Activated CD4-positive, alpha-beta T cell treated with anti-CD3 and anti-CD28 coated beads for 36 hours (primary cell): Measurements from ENCODE around the gene SIPA1. TPM values are rescaled to one million over a fixed set of nuclear protein-coding genes. Genes with fewer than 3 reads are reported as not detected.

Experiments
- ATAC-seq: fragments of 200-7000 bp; cut with Tn5 transposase; one replicate; pipeline ENCODE4 v1.10.0; 2021; ENCODE audit warnings: mild to moderate bottlenecking, moderate library complexity
- CTCF ChIA-PET: fragments of 350-600 bp; sonication (Branson Sonifier 250); formaldehyde crosslinking; loops from one replicate; lab custom pipeline; 2021; ENCODE audit warnings: antibody characterized with exemption; lab: Charles Lee
- POLR2A ChIA-PET: fragments of 350-600 bp; sonication (Branson Sonifier 250); formaldehyde crosslinking; loops from one replicate; lab custom pipeline; 2021; ENCODE audit warnings: antibody characterized with exemption, inconsistent platforms; lab: Charles Lee
- DNase-seq: peaks from one replicate; pipeline ENCODE4 v3.0.0-alpha.2; 2020
- H3K27ac Mint-ChIP-seq: one replicate; pipeline ENCODE4 v1.8.0; 2021; ENCODE audit warnings: mixed read lengths
- H3K27me3 Mint-ChIP-seq: one replicate; pipeline ENCODE4 v1.8.0; 2021; ENCODE audit warnings: mixed read lengths
- H3K36me3 Mint-ChIP-seq: one replicate; pipeline ENCODE4 v1.8.0; 2021; ENCODE audit warnings: low read depth, mixed read lengths
- H3K4me1 Mint-ChIP-seq: one replicate; pipeline ENCODE4 v1.8.0; 2021; ENCODE audit warnings: mixed read lengths
- H3K4me3 Mint-ChIP-seq: one replicate; pipeline ENCODE4 v1.8.0; 2021; ENCODE audit warnings: mild to moderate bottlenecking, moderate library complexity, mixed read lengths
- H3K9me3 Mint-ChIP-seq: one replicate; pipeline ENCODE4 v1.8.0; 2021; ENCODE audit warnings: low read depth, mixed read lengths
- intact Hi-C, 2 experiments: fragments of 100-400 bp; cut with DNase I in 1 of 2; cut with micrococcal nuclease in 1 of 2; formaldehyde crosslinking; loops; one replicate each; pipeline versions ENCODE4 v1.14.2 to v1.15.1; 2022 to 2024; cut with DNase I, micrococcal nuclease
- microRNA-seq: library from miRNA; unstranded; fragments of <30 nt; microRNA quantifications from one replicate; pipeline ENCODE4 v1.2.0, GENCODE V29; 2021; ENCODE audit warnings: borderline replicate concordance
- total RNA-seq, 2 experiments: library from RNA; stranded (reverse); gene quantifications; one replicate each; pipeline ENCODE4 v1.2.3, GENCODE V29; 2021

SIPA1 gene
- total RNA-seq, 2 experiments from 2014 or later = 181 to 202 TPM

- H3K4me3 Mint-ChIP-seq = no peak overlapping the region
These were observed 54.5 kb downstream of the SIPA1 start for GRCh38 chr11:65692367-65692766.

GRCh38 chr11:65695459-65696241 lies 57.7 kb downstream of the SIPA1 start:
- ChIA-PET CTCF (interaction anchor here (0.7 to 1.5 kb wide), 3 partner anchors 10 to 91 kb away, joined by 4 to 6 read pairs (median 5); no protein-coding TSS in a partner anchor), POLR2A (no interaction called here)
- no peaks in the 10 kb centered on the region for H3K27me3 Mint-ChIP-seq
- intact Hi-C loops = no loop called here
- H3K9me3 Mint-ChIP-seq = no peaks in the 10 kb centered on the region
- H3K27ac Mint-ChIP-seq = no peak overlapping the region
- no peaks in the 10 kb centered on the region for H3K36me3 Mint-ChIP-seq
- ATAC-seq (no peak), DNase-seq (no peak)
- H3K4me3 Mint-ChIP-seq = no peak overlapping the region
- no peaks in the 10 kb centered on the region for H3K4me1 Mint-ChIP-seq

More at GRCh38 chr11:65692367-65692766, 54.5 kb downstream of the SIPA1 start:
- no peaks in the 10 kb centered on the region for H3K9me3 Mint-ChIP-seq
- ChIA-PET POLR2A (interaction anchor here (0.7 kb wide), 1 partner anchor 310 kb away, joined by 6 read pairs; the partner anchor contains the start of gene BANF1), CTCF (interaction anchor here (0.7 to 1.1 kb wide), 2 partner anchors 8 to 13 kb away, joined by 3 read pairs; no protein-coding TSS in a partner anchor)
- ATAC-seq (no peak), DNase-seq (no peak)
- H3K4me1 Mint-ChIP-seq = no peaks in the 10 kb centered on the region
- intact Hi-C loops = no loop called here
- no peaks in the 10 kb centered on the region for H3K36me3 Mint-ChIP-seq
- H3K27me3 Mint-ChIP-seq = no peaks in the 10 kb centered on the region
- peak overlapping the region; percentile 6 for H3K27ac Mint-ChIP-seq

- H3K4me1 Mint-ChIP-seq = no peaks in the 10 kb centered on the region
- no peaks in the 10 kb centered on the region for H3K9me3 Mint-ChIP-seq
- H3K36me3 Mint-ChIP-seq = no peaks in the 10 kb centered on the region
- POLR2A ChIA-PET = no interaction called here
- H3K27ac Mint-ChIP-seq = no peak overlapping the region
- H3K4me3 Mint-ChIP-seq = no peak overlapping the region
- ATAC-seq (no peak), DNase-seq (no peak)
- intact Hi-C loops = no loop called here
- CTCF ChIA-PET = interaction anchor here (0.7 kb wide), 1 partner anchor 93 kb away, joined by 4 read pairs; no protein-coding TSS in a partner anchor
- H3K27me3 Mint-ChIP-seq = no peaks in the 10 kb centered on the region
These were observed 59.1 kb downstream of the SIPA1 start for GRCh38 chr11:65696802-65697552.

- H3K9me3 Mint-ChIP-seq = no peaks in the 10 kb centered on the region
- H3K4me1 Mint-ChIP-seq = no peaks in the 10 kb centered on the region
- ATAC-seq = no peak
- intact Hi-C loops = no loop called here
- ChIA-PET CTCF (interaction anchor here (0.7 kb wide), 2 partner anchors 124 to 290 kb away, joined by 3 to 4 read pairs; no protein-coding TSS in a partner anchor), POLR2A (no interaction called here)
- no peak overlapping the region for H3K27ac Mint-ChIP-seq
- no peaks in the 10 kb centered on the region for H3K36me3 Mint-ChIP-seq
- no peak overlapping the region for H3K4me3 Mint-ChIP-seq
- DNase-seq = no peak
- no peaks in the 10 kb centered on the region for H3K27me3 Mint-ChIP-seq
These were observed 60.3 kb downstream of the SIPA1 start for GRCh38 chr11:65698205-65698604.

GRCh38 chr11:65699306-65699705 lies 61.4 kb downstream of the SIPA1 start:
- intact Hi-C loops = no loop called here

GRCh38 chr11:65700399-65700798 lies 62.5 kb downstream of the SIPA1 start:
- no peaks in the 10 kb centered on the region for H3K27me3 Mint-ChIP-seq
- no peaks in the 10 kb centered on the region for H3K36me3 Mint-ChIP-seq
- H3K27ac Mint-ChIP-seq = no peak overlapping the region
- DNase-seq = no peak
- H3K9me3 Mint-ChIP-seq = no peaks in the 10 kb centered on the region
- no peaks in the 10 kb centered on the region for H3K4me1 Mint-ChIP-seq
- intact Hi-C loops = no loop called here
- ChIA-PET POLR2A (interaction anchor here (0.6 kb wide), 1 partner anchor 313 kb away, joined by 3 read pairs; no protein-coding TSS in a partner anchor), CTCF (no interaction called here)
- H3K4me3 Mint-ChIP-seq = no peak overlapping the region
- no peak for ATAC-seq

More at GRCh38 chr11:65699306-65699705, 61.4 kb downstream of the SIPA1 start:
- ChIA-PET POLR2A (no interaction called here), CTCF (interaction anchor here (0.5 to 0.7 kb wide), 2 partner anchors 47 to 373 kb away, joined by 3 to 4 read pairs; no protein-coding TSS in a partner anchor)
- Mint-ChIP-seq H3K4me3 (no peak overlapping the region), H3K4me1 (no peaks in the 10 kb centered on the region), H3K9me3 (no peaks in the 10 kb centered on the region), H3K27ac (no peak overlapping the region), H3K27me3 (no peaks in the 10 kb centered on the region), H3K36me3 (no peaks in the 10 kb centered on the region)
- DNase-seq = no peak
- ATAC-seq = no peak

Small RNAs within 50 kb of the gene (microRNA-seq; reads per million reads assigned to microRNA genes)
- gene MIR4489 = 2.5 reads per million
- not detected for gene MIR4690

Other genes with a start within 250 kb of the SIPA1 start
- gene NEAT1, start 215.3 kb upstream of the SIPA1 start, total RNA-seq = 100 to 1,000 TPM; 435 to 569 TPM
- 1,000 to 10,000 TPM; 7,016 to 9,748 TPM for gene MALAT1, start 139.1 kb upstream of the SIPA1 start, total RNA-seq
- gene SCYL1, start 113.0 kb upstream of the SIPA1 start, total RNA-seq = 10 to 100 TPM; 66.5 to 78.8 TPM
- 10 to 100 TPM; 57.8 to 72.7 TPM for gene LTBP3, start 79.7 kb upstream of the SIPA1 start, total RNA-seq
- 10 to 100 TPM; 50.7 to 56.4 TPM for gene ZNRD2, start 67.6 kb upstream of the SIPA1 start, total RNA-seq
- 10 to 100 TPM; 12.8 to 22.7 TPM for gene FAM89B, start 65.6 kb upstream of the SIPA1 start, total RNA-seq
- gene EHBP1L1, start 62.0 kb upstream of the SIPA1 start, total RNA-seq = 10 to 100 TPM; 88.3 to 98.8 TPM
- gene KCNK7, start 42.3 kb upstream of the SIPA1 start, total RNA-seq = under 1 TPM; 0.27 to 0.37 TPM
- gene MAP3K11, start 23.9 kb upstream of the SIPA1 start, total RNA-seq = 10 to 100 TPM; 47.4 to 54.3 TPM
- gene PCNX3, start 22.3 kb upstream of the SIPA1 start, total RNA-seq = 10 to 100 TPM; 27.9 to 30.7 TPM
- gene RELA, start 24.8 kb downstream of the SIPA1 start, total RNA-seq = 100 to 1,000 TPM in 1 of 2 experiments, 10 to 100 TPM in 1; 76.9 to 109 TPM
- gene KAT5, start 74.2 kb downstream of the SIPA1 start, total RNA-seq = 10 to 100 TPM; 56.5 to 65.1 TPM
- gene RNASEH2C, start 82.7 kb downstream of the SIPA1 start, total RNA-seq = 10 to 100 TPM; 72.5 to 96.8 TPM
- gene AP5B1, start 142.9 kb downstream of the SIPA1 start, total RNA-seq = 10 to 100 TPM; 11.7 to 14.4 TPM
- gene OVOL1, start 149.0 kb downstream of the SIPA1 start, total RNA-seq = under 1 TPM; 0.09 to 0.19 TPM
- gene SNX32, start 195.9 kb downstream of the SIPA1 start, total RNA-seq = 1 to 10 TPM; 2.9 to 3.0 TPM
- 1,000 to 10,000 TPM in 1 of 2 experiments, 100 to 1,000 TPM in 1; 888 to 1,074 TPM for gene CFL1, start 220.1 kb downstream of the SIPA1 start, total RNA-seq
- 10 to 100 TPM; 59.2 to 67.8 TPM for gene MUS81, start 222.3 kb downstream of the SIPA1 start, total RNA-seq
- gene EFEMP2, start 234.7 kb downstream of the SIPA1 start, total RNA-seq = 10 to 100 TPM; 20.2 to 23.4 TPM
- gene CTSW, start 241.7 kb downstream of the SIPA1 start, total RNA-seq = 1 to 10 TPM; 1.7 TPM